ENCODE data around the gene RENBP. TPM values are rescaled to one million over a fixed set of nuclear protein-coding genes. Genes with fewer than 3 reads are reported as not detected.
A peak's percentile ranks its signal among the peaks of the same experiment; 100 is the strongest.

RENBP gene
- total RNA-seq, 2 experiments from 2014 or later, result 14.3 to 15.8 TPM

DNA sequence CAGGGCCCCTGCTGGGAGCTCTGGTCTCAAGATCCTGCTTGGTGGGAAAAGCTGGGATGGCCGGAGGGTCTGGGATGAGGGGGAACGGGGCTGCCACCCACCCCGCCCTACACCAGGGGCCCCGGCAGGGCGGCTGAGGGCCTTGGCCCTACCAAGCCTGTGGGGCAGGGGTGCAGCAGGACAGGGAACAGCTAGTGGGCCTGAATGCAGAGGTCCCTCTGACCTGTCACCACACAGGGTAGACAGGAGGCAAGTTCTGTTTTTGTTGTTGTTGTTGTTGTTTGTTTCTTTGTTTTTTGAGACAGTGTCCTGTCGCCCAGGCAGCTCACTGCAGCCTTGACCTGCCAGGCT is 332 bp upstream of the RENBP start:
- TF ChIP-seq, protein P1, sequence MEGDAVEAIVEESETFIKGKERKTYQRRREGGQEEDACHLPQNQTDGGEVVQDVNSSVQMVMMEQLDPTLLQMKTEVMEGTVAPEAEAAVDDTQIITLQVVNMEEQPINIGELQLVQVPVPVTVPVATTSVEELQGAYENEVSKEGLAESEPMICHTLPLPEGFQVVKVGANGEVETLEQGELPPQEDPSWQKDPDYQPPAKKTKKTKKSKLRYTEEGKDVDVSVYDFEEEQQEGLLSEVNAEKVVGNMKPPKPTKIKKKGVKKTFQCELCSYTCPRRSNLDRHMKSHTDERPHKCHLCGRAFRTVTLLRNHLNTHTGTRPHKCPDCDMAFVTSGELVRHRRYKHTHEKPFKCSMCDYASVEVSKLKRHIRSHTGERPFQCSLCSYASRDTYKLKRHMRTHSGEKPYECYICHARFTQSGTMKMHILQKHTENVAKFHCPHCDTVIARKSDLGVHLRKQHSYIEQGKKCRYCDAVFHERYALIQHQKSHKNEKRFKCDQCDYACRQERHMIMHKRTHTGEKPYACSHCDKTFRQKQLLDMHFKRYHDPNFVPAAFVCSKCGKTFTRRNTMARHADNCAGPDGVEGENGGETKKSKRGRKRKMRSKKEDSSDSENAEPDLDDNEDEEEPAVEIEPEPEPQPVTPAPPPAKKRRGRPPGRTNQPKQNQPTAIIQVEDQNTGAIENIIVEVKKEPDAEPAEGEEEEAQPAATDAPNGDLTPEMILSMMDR (IDR thresholded peaks at IDR 0.05), result no peak
- POLR2A ChIA-PET, result interaction anchor here (0.8 to 11.9 kb wide), 4 partner anchors 9 to 41 kb away, joined by 3 to 130 read pairs (median 28); partner anchors contain the start of genes ARHGAP4, AVPR2 and NAA10

DNA sequence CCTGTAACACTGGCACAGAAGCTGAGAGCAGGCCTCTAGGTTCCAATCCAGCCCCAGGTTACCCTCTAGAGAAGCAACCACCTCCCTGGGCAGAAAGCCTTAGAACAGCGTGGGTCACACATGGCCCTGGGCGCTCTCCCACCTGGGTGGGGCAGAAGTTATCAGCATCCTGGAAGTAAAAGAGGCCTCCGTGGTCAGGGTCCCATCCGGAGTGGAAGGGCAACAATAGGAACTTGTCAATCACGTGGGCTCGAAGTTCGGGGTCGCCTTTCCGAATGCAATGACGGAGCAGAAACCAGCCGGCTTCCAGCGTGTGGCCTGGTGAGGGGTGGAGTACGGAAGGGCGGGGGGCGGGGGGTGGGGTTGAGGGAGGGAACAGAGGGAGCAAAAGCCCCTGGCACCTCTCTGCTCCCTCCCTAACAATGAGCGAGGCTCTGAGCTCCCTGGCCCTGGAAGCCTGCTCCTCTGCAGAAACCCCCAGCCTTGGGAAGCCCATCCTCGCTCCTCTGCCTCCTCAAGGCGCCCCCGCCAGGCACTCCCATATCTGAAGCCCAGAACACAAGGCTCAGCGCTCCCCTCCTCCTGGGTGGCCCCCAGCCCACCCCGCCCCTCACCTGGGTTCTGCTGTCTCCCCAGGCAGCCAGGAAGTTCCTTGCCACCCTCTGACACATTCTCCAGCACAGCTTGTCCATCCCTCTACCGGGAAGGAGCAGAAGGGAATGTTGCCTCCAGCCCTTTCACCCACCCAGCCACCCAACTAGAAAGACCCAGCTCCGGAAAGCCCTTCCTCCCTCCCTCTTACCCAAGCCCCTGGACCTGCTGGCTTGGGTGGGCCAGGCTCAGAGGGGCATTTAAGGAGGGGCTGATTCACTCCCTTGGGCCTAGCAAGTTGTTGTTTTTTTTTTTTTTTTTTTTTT is 2.8 kb downstream of the RENBP start:
- intact Hi-C loops (cut with micrococcal nuclease), result no loop called here
- ChIA-PET POLR2A (interaction anchor here (1.2 kb wide), 1 partner anchor 15 kb away, joined by 4 read pairs; no protein-coding TSS in a partner anchor), CTCF (interaction anchor here (0.9 kb wide), 2 partner anchors 15 to 17 kb away, joined by 3 read pairs; no protein-coding TSS in a partner anchor)
- no peaks in the 10 kb centered on the region for H3K27me3 Mint-ChIP-seq
- ATAC-seq (no peak), DNase-seq (no peak)
- peak overlapping the region; percentile 72 for H3K4me3 Mint-ChIP-seq
- H3K27ac Mint-ChIP-seq, result peak overlapping the region; percentile 83
- H3K9me3 Mint-ChIP-seq, result no peaks in the 10 kb centered on the region
- peaks cover 31% of the 10 kb centered on the region for H3K4me1 Mint-ChIP-seq (ENCODE audit: low read depth)
- H3K36me3 Mint-ChIP-seq (ENCODE audit: low read depth), result peaks cover 5% of the 10 kb centered on the region
- TF ChIP-seq, protein P1 (IDR thresholded peaks at IDR 0.05), result no peak

More for the DNA sequence above, 332 bp upstream of the RENBP start:
- no peak overlapping the region for H3K4me3 Mint-ChIP-seq
- H3K9me3 Mint-ChIP-seq, result no peaks in the 10 kb centered on the region
- H3K27me3 Mint-ChIP-seq, result no peaks in the 10 kb centered on the region
- CTCF ChIA-PET, result interaction anchor here (1.7 to 10.2 kb wide), 2 partner anchors 19 to 181 kb away, joined by 5 to 136 read pairs; partner anchors contain the start of genes ARHGAP4 and PLXNB3
- H3K36me3 Mint-ChIP-seq (ENCODE audit: low read depth), result peaks cover 11% of the 10 kb centered on the region
- H3K27ac Mint-ChIP-seq, result peak overlapping the region; percentile 82
- H3K4me1 Mint-ChIP-seq (ENCODE audit: low read depth), result peaks cover 35% of the 10 kb centered on the region
- ATAC-seq (peak; percentile 2), DNase-seq (no peak)
- intact Hi-C loops (cut with micrococcal nuclease), result no loop called here

DNA sequence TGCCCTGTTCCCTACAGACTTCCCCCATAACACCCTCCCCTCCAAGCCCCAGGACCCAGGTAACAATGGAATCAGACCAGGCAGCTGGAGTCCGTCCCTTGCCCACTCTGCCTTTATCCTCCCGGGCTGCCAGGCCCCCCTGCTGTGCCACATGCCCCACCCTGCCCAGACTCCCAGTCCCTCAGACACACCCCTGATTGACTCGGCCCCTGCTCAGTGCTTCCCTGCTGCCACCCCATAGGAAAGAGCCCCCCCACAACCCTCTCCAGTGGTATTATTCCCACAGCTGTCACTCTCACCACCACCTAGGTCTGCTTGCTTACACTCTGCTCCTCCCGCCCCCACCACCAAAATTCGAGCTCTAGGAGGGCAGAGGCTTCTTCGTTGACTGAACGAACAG is 4.9 kb downstream of the RENBP start:
- ATAC-seq, result no peak
- Mint-ChIP-seq H3K9me3 (no peaks in the 10 kb centered on the region), H3K27ac (no peak overlapping the region), H3K27me3 (no peaks in the 10 kb centered on the region), H3K36me3 (ENCODE audit: low read depth) (peaks cover 7% of the 10 kb centered on the region), H3K4me1 (ENCODE audit: low read depth) (peaks cover 37% of the 10 kb centered on the region), H3K4me3 (peak overlapping the region; percentile 2)
- no peak for DNase-seq
- POLR2A ChIA-PET, result interaction anchor here (1.0 to 8.0 kb wide), 5 partner anchors 8 to 63 kb away, joined by 3 to 52 read pairs (median 4); partner anchors contain the start of gene ARHGAP4
- CTCF ChIA-PET, result interaction anchor here (1.1 to 1.2 kb wide), 3 partner anchors 8 to 36 kb away, joined by 3 to 4 read pairs (median 3); no protein-coding TSS in a partner anchor
- intact Hi-C loops (cut with micrococcal nuclease), result no loop called here
- TF ChIP-seq, protein P1 (IDR thresholded peaks at IDR 0.05), result no peak

DNA sequence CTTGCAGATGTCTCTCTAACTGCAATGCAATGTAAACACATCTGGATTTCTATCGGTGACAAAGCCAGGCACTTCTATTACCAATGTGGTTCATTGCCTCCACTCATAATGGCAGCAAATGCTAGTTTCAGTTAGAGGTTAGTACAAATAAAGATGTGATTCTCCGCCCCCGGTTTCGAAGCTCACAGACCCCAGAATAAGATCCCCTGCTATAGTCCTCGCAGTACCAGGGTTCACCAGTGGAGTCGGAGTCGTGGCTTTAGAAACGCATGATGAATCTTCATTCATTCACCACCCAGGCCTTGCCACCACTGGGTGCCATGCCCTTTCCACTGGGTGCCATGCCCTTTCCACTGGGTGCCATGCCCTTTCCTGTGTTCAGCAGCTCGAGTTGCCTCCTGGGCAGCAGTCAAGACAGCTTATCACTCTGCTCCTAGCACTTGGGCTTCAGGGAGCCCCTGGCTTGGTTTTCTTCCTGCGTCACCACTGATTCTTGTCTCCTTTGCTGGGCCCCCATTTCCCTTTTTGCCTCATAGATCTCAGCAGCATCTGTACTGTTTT is 6.1 kb downstream of the RENBP start:
- ChIA-PET POLR2A (interaction anchor here (1.2 to 8.0 kb wide), 4 partner anchors 9 to 33 kb away, joined by 3 to 52 read pairs (median 16); partner anchors contain the start of genes ARHGAP4 and HCFC1), CTCF (interaction anchor here (0.8 to 1.5 kb wide), 6 partner anchors 9 to 175 kb away, joined by 3 to 8 read pairs (median 4); partner anchors contain the start of gene ARHGAP4)
- peaks cover 33% of the 10 kb centered on the region for H3K4me1 Mint-ChIP-seq (ENCODE audit: low read depth)

More for the DNA sequence above, 6.1 kb downstream of the RENBP start:
- Mint-ChIP-seq H3K4me3 (no peak overlapping the region), H3K36me3 (ENCODE audit: low read depth) (peaks cover 15% of the 10 kb centered on the region), H3K27me3 (no peaks in the 10 kb centered on the region), H3K9me3 (no peaks in the 10 kb centered on the region), H3K27ac (peak overlapping the region; percentile 73)
- TF ChIP-seq, protein P1 (IDR thresholded peaks at IDR 0.05), result no peak
- intact Hi-C loops (cut with micrococcal nuclease), result no loop called here
- peak; percentile 71 for DNase-seq
- ATAC-seq, result peak; percentile 19
